Measurements from ENCODE around the gene TSNAX.

Gene TSNAX

DNA sequence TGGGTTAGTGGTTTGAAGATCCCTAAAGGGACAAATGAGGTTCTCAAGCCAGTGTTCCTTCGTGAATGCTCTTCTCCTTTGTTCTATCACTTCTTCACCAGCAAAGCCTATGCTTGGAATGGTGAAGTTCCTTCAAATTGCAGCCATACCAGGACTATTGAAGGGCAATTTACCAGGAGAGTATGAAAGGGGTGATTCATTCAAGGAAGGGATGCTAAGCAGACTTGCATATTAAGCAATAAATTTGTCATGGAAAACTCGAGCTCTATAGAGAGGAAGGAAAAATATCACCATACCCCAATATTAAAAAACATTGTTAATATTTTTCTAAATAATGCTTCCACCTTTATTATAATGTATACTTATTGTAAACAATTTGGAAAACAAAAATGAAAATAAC, 9.3 kb upstream of the TSNAX start:
- DNase-seq: no peak

DNA sequence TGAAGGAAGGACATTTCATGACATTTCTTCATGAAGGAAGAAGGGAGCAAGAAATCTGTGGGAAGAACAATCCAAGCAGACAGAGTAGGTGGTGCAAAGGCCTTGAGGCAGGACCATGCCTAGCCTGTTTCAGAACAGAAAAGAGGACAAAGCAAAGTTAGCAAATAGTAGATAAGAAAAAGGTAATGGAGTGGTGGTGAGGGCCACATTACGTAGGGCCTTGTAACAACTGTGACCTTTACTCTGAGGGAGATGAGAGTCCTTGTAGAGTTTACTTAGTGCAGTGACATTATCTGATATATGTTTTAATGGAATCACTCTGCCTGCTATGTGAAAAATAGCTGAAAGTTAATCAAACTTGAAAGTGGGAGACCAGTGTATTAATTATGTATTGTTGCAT, 6.4 kb upstream of the TSNAX start:
- no peak for DNase-seq

DNA sequence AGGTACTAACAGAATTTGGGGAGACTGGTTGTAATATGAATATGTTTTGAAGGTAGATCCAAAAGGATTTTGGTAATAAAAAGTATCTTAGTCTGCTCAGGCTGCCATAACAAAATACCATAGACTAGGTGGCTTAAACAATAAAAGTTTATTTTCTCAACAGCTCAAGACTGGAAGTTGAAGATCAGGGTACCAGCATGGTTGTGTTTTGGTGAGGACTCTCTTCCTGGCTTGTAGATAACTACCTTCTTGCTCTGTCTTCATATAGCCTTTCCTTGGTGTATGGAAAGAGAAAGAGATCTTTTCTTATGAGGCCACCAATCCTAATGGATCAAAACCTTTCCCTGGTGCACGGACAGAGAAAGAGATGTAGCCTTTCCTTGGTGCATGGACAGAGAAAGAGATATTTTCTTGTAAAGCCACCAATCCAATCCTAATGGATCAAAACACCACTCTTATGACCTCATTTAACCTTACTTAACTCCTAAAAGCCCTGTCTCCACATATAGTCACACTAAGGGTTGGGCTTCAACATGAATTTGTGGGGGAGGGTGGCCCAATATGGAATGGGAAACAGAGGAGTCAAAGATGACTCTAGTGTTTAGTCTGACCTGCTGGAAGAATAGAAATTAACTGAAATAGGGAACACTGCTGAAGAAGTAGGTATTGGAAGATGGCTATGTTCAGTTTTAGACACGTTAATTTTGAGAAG, 5.4 kb upstream of the TSNAX start:
- DNase-seq: no peak

DNA sequence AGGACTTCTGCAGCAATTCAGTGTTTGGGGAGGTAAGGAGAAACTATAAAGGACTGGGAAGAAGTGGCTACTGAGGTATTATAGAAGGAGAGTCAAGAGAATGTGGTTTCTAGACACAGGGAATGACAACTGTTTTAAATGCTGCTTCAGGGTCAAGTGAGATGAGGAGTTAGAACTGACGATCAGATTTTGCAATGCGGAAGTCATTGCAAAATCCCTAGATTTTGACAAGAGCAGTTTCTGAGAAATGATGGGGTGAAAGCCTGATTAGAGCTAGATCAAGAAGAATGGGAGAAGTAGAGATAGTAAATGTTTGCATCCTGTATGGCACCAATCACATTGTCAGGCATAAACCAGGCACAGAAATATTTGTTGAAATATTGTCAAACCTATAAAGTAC, 4.7 kb upstream of the TSNAX start:
- DNase-seq: no peak

DNA sequence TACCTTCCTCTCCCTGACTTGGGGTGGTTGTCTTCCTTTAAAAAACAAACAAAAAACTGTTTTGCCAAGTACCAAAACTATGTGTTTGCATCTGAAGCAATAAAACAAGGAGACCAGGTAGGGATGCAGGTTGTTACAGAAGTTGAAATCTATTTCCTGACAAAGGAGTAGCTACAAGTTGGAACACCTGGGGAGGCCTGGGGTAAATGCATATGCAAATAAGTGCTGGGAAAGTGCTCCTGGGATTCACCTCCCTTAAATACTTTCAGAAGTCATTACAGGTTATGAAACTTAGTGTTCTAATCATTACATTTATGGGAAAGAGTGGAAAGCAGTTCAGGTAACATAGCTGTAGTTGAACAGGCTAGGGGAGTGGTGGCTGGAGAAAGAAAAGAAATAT, 1.9 kb upstream of the TSNAX start:
- DNase-seq: no peak

DNA sequence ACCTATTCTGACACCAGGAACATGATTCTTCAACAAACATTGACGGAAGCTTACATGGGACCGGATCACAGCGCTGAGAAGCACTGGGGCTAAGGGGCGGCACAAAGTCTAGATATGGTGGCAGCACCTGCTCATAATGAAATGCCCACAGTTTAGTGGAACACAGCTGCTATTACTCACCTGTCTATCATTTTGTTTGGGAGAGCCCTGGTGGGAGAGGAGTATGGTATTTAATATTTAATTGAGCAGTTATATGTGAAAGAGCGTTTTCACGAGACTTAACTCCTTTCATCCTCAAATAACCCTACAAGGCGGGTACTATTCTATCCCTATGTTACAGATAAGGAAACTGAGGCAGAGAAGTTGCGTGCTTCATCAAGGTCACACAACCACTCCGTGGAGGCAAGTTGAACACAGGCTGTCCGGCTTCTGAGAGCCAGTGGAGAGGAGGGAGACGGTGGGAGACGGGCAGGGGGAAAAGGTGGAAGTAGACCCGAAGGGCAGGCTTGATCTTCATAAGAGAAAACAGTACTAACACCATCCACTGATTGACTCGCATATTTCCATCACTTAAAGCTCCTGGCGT, 790 bp upstream of the TSNAX start:
- DNase-seq: no peak

DNA sequence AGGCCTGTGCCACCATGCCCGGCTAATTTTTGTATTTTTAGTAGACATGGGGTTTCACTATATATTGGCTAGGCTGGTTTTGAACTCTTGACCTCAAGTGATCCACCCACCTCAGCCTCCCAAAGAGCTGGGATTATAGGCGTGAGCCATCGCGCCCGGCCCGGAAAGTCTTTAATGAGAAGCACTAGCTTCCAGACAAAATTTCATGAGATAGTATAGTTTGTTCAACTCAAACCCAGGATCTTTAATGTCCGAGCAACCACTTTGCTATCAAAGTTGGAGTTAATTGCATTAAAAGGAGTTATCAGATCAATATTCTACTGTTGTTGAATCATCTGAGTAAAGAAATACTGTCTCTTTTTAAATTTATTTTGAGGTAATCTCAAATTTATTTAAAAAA, 4.8 kb downstream of the TSNAX start:
- DNase-seq: no peak

DNA sequence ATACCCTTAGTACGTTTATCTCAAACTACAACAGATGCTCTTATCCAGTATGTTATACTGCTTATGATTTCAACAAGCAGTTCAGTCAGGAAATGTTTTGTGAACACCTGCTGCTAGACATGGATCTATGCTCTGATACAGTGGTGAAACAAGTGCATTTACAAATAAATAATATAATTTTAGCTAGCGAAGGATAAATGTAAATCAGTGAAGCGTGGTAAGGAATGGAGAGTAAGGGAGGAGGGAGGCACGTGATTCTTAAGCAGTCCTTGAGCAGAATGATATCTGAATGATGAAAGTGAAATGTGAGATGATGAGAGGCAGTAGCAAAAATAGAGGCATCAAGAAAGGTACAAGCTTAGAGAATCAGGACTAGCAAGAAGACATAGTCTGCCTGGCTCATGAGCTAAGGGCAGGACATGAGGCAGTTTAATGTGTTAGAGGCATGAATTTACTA, 6.3 kb downstream of the TSNAX start:
- DNase-seq: no peak

DNA sequence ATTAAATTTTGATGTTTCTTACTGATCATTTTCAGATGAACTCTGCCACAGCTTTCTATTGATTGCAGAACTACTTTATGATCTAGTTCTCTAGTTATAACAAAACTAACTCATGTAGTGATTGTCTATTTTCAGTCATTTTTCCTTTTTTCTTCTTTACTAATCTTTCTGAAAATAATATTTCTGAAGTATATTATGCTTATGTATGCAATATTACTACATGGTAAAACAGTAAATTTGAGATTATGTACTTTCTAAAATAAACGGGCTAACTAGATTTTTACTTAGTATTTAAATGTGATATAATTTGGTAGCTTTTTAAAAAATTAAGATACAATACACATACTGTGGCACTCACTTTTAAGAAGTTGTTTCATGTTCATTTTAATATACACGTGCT, 7.6 kb downstream of the TSNAX start:
- DNase-seq: no peak

DNA sequence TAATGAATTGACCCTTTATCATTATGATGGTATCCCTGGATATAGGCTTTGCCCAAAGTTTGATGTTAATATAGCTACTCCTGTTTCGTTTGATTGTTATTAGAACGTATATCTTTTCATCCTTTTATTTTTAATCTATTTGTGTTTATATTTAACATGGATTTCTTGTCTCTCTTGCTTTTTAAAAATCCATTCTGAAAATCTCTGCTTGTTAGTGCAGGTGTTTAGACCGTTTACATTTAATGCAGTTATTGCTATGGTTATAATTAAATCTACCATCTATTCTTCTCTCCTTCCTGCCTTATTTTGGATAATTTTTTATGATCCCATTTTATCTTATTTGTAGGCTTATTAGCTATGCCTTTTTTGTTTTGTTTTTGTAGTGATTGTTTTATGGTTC, 12.4 kb downstream of the TSNAX start:
- no peak for DNase-seq

DNA sequence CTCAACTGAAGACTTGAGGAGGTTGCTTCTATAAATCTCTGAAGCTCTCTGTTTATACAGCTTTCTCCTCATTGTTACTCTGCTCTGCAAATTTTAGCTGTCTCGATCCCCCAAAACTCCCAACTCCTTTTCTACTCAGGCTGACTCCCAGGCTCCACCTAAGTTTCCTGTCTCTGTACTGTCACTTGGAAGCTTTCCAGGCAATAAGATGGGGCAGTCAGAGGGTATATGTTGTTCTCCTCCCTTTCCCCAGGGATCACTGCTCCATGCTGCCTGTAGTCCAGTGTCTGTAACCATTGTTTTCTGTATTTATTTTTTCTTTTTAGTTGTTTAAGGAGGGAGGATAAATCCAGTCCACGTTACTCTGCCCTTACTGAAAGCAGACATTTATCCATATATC, 13.4 kb downstream of the TSNAX start:
- DNase-seq: no peak

DNA sequence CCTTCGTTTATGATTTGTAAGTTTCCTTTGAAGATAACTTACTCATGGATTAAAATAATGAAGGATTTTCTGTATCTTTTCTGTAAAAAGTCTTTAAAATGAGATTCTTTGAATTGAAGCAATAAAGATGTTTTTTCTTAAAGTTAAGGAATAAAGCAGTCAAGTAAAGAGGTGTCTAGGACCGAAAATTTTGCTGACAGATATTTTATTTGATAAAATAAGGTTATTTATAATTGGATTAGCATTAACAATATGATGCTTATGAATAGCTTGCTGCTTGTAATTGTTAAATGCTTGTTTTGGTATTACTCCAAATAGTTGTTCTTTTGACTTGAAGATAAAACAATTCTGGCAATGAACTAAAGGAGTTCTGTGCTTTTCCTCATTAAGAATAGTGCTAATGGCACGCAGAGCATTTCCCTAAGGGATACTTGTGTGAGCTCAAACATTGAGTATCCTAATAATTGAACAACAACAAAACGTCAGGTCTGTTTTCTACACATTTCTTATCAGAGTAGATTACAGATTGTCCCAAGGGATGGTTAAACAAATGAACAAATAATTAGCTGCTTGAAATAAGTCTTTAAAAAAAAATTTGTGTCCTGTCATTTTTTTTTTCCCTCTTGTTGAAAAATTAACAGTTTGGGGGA, 16.6 kb downstream of the TSNAX start:
- no peak for DNase-seq

DNA sequence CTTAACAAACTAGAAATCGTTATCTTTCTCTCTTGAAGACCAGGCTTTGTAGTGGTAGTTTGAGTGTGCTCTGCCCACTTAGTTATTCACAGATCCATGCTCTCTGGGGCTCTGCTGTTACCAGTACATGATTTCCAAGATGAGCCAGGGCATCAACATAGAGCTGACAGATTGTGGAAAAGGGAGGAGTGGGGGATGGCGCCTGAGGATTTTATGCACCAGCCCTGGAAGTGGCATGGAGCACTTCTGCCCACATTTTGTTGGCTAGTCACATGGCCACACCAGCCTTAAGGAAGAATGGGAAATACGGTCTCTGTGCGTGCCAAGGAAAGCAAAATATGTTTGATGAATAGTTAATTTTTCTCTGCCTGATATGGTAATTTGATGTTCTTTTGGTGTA, 18.2 kb downstream of the TSNAX start:
- no peak for DNase-seq

DNA sequence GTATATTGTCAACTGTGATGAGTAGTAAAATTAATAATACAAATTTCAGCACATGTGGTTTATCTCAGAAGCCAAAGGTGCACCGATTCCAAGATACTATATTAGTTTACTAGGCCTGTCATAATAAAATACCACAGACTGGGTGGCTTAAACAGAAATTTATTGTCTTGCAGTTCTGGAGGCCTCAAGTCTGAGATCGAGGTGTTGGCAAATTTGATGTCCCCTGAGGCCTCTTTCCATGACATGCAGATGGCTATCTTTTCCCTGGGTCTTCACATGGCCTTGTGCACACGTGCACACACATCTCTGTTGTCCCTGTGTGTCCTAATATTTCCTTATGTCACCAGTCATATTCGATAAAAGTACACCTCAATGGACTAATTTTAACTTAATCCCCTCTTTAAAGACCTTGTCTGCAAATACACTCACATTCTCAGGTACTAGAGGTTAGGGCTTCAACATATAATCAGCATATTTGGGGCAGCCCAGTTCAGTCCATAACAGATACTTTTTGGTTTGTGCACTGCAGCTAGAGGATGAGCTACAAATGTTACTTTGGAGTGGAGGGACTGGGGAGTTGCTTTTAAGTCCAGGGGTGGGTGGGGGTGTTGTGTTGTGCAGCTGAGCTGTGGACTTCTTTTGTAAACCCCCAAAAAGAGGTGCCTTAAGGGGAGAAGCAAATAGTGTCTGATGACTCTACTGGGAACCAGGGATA, 21.4 kb downstream of the TSNAX start:
- no peak for DNase-seq

DNA sequence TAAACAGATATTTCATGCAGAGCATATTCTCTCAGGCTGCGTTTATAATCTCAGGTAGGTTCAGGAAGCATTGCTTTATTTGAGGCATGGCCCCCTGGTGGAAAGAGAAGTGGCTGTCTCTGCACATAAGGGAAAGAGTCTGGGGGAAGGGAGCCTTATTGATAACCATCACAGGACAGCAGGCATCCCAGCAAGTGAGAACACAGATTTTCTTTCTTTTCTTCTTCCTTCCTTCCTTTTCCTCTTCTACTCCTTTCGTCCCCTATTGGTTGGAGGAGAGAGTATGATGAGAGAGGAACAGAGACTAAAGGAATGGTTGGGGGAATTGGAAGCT, 21.9 kb downstream of the TSNAX start:
- no peak for DNase-seq

DNA sequence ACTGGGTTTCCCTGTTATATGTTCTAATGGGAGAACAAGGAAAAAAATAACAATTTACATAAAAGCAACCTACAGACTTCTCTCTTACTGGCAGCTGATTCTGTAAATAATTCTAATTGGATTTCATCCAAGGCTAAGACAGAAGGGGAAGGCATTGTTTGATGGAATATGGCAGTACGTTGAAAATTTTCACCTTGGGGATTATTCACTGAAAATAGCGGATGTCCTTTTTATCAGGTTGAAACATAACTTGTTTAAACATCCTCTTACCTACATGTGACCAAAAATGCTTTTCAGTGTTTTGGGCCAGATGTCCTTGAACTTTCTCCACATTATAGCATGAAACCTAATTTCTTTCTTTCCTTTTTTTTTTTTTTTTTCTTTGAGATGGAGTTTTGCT, 24.9 kb downstream of the TSNAX start:
- DNase-seq: no peak

DNA sequence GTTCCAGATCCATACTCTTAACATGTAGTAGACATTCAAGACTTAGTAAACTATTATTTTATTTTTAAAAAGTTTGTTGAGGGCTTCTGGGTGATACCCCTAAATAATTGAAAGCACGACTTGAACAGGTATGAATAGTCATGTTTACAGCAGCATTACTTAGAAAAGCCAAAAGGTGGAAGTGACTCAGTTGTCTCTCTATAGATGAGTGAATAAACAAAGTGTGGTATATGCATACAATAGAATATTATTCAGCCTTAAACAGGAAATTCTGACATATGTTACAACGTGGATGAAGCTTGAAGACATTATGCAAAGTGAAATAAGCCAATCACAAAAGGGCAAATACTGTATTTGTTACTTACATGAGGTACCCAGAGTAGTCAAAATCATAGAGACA, 26.5 kb downstream of the TSNAX start:
- no peak for DNase-seq

DNA sequence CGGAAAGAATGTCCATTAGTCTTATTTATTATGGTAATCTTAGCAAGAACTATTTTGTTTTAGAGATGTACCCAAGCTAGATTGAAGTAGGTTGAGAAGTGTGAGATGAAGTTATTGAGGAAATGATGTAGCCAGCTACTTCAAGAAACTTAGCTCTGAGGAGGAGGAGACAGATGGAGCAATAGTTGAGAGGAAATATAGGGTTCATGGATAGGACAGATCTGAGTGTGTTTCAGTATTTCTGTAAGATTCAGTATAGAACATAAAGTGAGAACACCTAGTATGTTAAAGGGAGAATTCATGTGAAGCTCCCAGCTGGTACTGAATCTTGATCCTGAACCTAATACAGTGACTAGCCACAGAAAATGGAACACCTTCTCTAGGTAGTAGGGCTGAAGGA, 28.9 kb downstream of the TSNAX start:
- DNase-seq: no peak

DNA sequence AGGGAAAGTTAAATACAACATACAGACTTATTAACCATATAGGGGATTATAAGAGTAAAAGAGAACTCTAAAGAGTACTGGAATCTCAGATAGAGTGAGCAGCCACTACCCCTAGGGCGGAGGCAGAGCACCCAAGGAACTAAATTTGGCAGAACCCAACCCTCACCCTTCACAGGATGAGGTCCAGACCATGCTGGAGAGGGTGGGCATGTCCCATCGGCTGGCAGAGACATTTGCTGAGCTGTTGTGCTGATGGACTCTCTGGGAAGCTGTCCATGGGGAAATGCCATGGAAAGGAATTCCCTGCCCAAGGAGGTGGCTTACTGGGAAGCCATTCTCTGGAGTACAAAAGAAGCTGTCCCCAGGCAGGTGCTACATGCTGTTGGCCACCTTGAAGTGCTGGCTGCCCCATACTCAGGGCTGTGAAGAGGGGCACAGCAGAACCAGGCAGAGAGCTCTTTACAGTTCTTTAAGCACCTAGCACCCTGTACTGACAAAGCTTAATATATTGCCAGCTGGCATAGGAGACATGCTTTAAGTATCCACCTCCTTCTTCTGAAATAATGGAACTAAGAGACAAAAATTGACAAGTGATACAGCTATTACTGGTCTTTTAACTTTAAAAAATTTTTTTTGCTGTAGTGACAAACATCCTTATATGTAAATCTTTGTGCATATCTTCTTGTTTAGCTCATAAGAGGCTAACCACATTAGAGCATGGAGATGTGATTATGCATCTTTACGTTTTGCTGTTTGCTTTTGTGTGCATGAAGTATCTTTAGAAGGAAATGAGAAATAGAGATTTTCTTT, 29.6 kb downstream of the TSNAX start:
- no peak for DNase-seq

DNA sequence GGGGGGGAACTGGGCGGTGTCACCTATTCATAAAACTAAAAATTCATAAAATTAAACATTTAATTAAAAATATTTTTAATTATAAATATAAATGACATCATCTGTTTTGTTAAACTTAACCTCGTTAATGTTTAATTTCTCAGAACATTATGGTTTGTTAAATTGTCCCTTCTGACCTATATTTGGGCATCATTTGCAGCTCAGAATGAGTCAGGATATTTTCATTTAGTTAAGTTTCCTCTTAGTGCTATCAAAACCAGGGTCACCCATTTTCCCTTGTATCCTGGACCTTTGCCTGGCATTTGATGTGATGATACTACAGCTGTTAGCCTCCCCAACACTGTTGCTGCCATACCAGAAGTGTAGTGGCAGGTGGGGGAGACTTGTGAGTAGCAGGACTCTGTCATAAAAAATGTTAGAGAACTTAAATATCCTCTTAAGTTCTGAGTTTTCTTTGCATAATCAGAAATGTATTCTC, 30.3 kb downstream of the TSNAX start:
- DNase-seq: no peak

DNA sequence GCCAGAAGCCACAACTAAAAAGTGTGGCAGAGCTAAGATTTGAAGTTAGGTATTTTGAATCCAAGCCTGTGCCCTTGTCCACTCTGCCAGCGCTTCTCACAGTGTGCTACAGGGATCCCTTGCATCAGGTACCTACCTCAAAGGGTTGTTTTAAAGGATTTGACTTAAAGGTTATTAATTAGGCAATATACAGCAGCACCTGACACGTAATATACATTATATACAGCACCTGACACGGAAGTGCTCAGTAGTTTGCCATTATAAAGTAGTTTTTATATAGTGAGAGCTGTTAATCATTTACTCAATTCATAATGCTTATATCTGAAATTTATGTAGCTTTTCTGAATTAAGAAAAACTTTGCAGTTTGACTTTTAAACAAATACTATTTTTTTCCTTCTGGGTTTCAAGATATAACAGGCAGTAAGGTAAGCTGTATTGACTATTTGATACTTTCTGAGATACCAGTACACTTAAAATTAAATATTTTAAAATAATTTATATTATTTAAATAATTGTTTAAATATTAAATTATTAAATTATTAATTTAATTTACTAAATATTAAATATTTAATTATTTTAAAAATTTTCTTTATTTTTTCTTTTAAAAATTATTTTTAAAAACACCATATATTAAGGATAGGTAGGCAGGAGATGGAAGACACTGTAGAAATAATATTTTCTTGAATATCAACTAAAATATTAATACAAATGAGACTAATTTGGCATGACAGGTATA, 33.3 kb downstream of the TSNAX start:
- no peak for DNase-seq

DNA sequence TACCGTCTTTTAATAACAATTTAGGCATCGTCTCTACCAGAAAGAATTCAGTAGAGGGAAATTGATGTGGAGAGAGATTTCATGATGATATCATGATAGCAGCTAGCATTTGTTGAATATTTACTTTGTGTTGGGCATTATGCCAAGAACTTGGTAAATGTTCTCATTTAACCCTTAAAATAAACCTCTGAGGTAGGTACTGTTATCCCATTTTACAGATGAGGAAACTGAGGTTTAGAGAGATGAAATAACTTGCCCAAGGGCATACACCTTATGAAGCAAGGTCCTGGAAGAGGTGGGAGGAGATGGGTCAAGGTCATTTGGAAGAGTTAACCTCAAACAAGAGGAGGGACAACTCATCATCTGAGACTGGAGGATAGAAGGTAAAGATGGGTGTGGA, 34.8 kb downstream of the TSNAX start:
- no peak for DNase-seq

Data from NCI-H774 (cell line).